KMS-11 (cell line): ENCODE measurements around the gene HNRNPA1L2.
A peak's percentile ranks its signal among the peaks of the same experiment; 100 is the strongest.

Experiments
- H2AFZ ChIP-seq: fragments of 200-600 bp; sonication (generic); 2 replicates; pipeline ENCODE4 v1.6.1; 2016; ENCODE audit warnings: antibody characterized with exemption, mixed run types, low read depth
- H3K27ac ChIP-seq: fragments of 200-600 bp; sonication (generic); 2 replicates; pipeline ENCODE4 v1.6.1; 2016; ENCODE audit warnings: mild to moderate bottlenecking, mixed run types
- H3K27me3 ChIP-seq: fragments of 200-600 bp; sonication (generic); 2 replicates; pipeline ENCODE4 v1.6.1; 2017; ENCODE audit warnings: mild to moderate bottlenecking, low read depth, mixed run types, moderate library complexity; ENCODE audit not compliant: insufficient read depth
- H3K36me3 ChIP-seq: fragments of 200-600 bp; sonication (generic); 2 replicates; pipeline ENCODE4 v1.6.1; 2017; ENCODE audit warnings: mild to moderate bottlenecking, mixed run types; ENCODE audit not compliant: insufficient read depth
- H3K4me1 ChIP-seq: fragments of 200-600 bp; sonication (generic); 2 replicates; pipeline ENCODE4 v1.6.1; 2016; ENCODE audit warnings: mild to moderate bottlenecking, low read depth, mixed run types; ENCODE audit not compliant: poor library complexity, severe bottlenecking
- H3K4me2 ChIP-seq: fragments of 200-600 bp; sonication (generic); 2 replicates; pipeline ENCODE4 v1.7.0; 2016; ENCODE audit warnings: mild to moderate bottlenecking, mixed run types
- H3K4me3 ChIP-seq: fragments of 200-600 bp; sonication (generic); IDR thresholded peaks from 2 replicates; pipeline ENCODE4 v1.6.1; 2017; ENCODE audit warnings: low read depth, low read length, mixed read lengths; ENCODE audit not compliant: insufficient read depth
- H3K79me2 ChIP-seq: fragments of 200-600 bp; sonication (generic); 2 replicates; pipeline ENCODE4 v1.6.1; 2016; ENCODE audit warnings: low read depth, mixed run types; ENCODE audit not compliant: insufficient read depth
- H3K9ac ChIP-seq: fragments of 200-600 bp; sonication (generic); 2 replicates; pipeline ENCODE4 v1.6.1; 2016; ENCODE audit warnings: mild to moderate bottlenecking, mixed run types
- H4K20me1 ChIP-seq: fragments of 200-600 bp; sonication (generic); 2 replicates; pipeline ENCODE4 v1.6.1; 2016; ENCODE audit warnings: mild to moderate bottlenecking, mixed run types; ENCODE audit not compliant: insufficient read depth
- TF ChIP-seq, protein P1 (sequence below): fragments of 200-600 bp; sonication (generic); conservative IDR thresholded peaks from 2 replicates; pipeline ENCODE4 v1.6.1; 2017; ENCODE audit warnings: low read depth, mild to moderate bottlenecking, antibody characterized with exemption, low read length, moderate library complexity, mixed read lengths

The HNRNPA1L2 gene

GRCh38 chr13:52652980-52653303, 10.7 kb downstream of the HNRNPA1L2 start:
- H3K79me2 ChIP-seq = peaks cover 35% of the 10 kb centered on the region
- H3K4me1 ChIP-seq = peaks cover 20% of the 10 kb centered on the region
- peak overlapping the region; percentile 82 for H3K9ac ChIP-seq
- TF ChIP-seq, protein P1, sequence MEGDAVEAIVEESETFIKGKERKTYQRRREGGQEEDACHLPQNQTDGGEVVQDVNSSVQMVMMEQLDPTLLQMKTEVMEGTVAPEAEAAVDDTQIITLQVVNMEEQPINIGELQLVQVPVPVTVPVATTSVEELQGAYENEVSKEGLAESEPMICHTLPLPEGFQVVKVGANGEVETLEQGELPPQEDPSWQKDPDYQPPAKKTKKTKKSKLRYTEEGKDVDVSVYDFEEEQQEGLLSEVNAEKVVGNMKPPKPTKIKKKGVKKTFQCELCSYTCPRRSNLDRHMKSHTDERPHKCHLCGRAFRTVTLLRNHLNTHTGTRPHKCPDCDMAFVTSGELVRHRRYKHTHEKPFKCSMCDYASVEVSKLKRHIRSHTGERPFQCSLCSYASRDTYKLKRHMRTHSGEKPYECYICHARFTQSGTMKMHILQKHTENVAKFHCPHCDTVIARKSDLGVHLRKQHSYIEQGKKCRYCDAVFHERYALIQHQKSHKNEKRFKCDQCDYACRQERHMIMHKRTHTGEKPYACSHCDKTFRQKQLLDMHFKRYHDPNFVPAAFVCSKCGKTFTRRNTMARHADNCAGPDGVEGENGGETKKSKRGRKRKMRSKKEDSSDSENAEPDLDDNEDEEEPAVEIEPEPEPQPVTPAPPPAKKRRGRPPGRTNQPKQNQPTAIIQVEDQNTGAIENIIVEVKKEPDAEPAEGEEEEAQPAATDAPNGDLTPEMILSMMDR = peak; percentile 22; the same call in 1 of the 2 replicates
- H3K27me3 ChIP-seq = no peaks in the 10 kb centered on the region
- no peak overlapping the region for H3K4me3 ChIP-seq
- peak overlapping the region; percentile 89 for H3K4me2 ChIP-seq
- no peaks in the 10 kb centered on the region for H3K36me3 ChIP-seq
- peak overlapping the region; percentile 61 for H2AFZ ChIP-seq
- H3K27ac ChIP-seq = peak overlapping the region; percentile 82
- no peaks in the 10 kb centered on the region for H4K20me1 ChIP-seq

DNA sequence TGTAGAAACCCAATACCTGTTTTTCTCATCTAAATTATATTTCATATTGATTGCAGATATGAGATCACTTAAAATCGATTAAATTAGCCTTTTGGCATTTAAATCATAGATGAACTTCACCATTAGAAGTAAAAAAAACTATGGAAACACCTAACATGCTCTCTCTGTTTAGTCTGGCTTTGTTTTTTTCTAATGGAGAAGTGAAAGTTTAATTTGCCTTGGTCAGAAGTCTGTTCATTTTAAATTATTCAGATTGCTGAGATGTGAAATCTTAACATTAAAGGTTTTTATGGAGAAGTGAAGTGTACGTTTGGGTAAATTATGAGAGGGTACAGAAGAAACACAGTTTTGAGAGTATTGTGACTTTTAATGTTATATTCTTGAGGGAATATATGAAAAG, 17.1 kb downstream of the HNRNPA1L2 start:
- no peak overlapping the region for H3K4me3 ChIP-seq
- H3K27me3 ChIP-seq = no peaks in the 10 kb centered on the region
- H4K20me1 ChIP-seq = no peaks in the 10 kb centered on the region
- peaks cover 10% of the 10 kb centered on the region for H3K79me2 ChIP-seq
- H2AFZ ChIP-seq = no peak overlapping the region
- TF ChIP-seq, protein P1 = no peak
- H3K36me3 ChIP-seq = no peaks in the 10 kb centered on the region
- no peak overlapping the region for H3K4me2 ChIP-seq
- no peak overlapping the region for H3K9ac ChIP-seq
- H3K27ac ChIP-seq = no peak overlapping the region
- H3K4me1 ChIP-seq = peaks cover 11% of the 10 kb centered on the region

DNA sequence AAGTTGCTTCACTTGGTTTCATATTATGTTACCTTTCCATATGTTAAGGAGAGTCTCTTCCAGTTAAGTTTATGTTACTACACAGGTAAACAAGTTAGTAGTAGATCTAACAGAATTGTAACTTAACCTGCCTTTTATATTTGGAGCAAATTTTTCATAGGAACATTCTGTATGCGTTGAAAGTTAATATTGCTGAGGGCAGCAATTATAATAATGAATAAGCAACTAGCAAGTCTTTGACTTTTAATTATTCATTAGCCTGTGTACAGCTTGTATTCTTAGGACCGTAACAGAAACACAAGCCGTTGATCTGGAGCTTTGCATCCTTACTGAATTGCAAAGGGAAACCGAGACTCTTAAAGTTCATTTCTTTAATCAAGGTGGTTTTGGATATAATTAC, 22.0 kb downstream of the HNRNPA1L2 start:
- Histone ChIP-seq H3K4me3 (no peak overlapping the region), H3K4me2 (no peak overlapping the region), H2AFZ (no peak overlapping the region), H4K20me1 (no peaks in the 10 kb centered on the region), H3K36me3 (no peaks in the 10 kb centered on the region), H3K4me1 (peaks cover 6% of the 10 kb centered on the region), H3K79me2 (no peaks in the 10 kb centered on the region), H3K27me3 (no peaks in the 10 kb centered on the region), H3K9ac (no peak overlapping the region), H3K27ac (no peak overlapping the region)
- TF ChIP-seq, protein P1 = no peak

GRCh38 chr13:52665325-52665724, 23.1 kb downstream of the HNRNPA1L2 start:
- TF ChIP-seq, protein P1 = peak; percentile 67
- Histone ChIP-seq H3K27ac (no peak overlapping the region), H3K36me3 (no peaks in the 10 kb centered on the region)

GRCh38 chr13:52669677-52670076, 27.4 kb downstream of the HNRNPA1L2 start:
- no peak overlapping the region for H3K9ac ChIP-seq
- H3K79me2 ChIP-seq = no peaks in the 10 kb centered on the region
- H2AFZ ChIP-seq = no peak overlapping the region
- peaks cover 6% of the 10 kb centered on the region for H3K4me1 ChIP-seq
- H3K4me2 ChIP-seq = no peak overlapping the region
- no peaks in the 10 kb centered on the region for H3K27me3 ChIP-seq
- H4K20me1 ChIP-seq = no peaks in the 10 kb centered on the region
- H3K36me3 ChIP-seq = no peaks in the 10 kb centered on the region
- TF ChIP-seq, protein P1 = peak; percentile 36
- H3K4me3 ChIP-seq = no peak overlapping the region
- H3K27ac ChIP-seq = no peak overlapping the region

More at GRCh38 chr13:52665325-52665724, 23.1 kb downstream of the HNRNPA1L2 start:
- Histone ChIP-seq H2AFZ (no peak overlapping the region), H3K4me3 (no peak overlapping the region), H3K9ac (no peak overlapping the region), H3K4me1 (peaks cover 6% of the 10 kb centered on the region), H4K20me1 (no peaks in the 10 kb centered on the region), H3K4me2 (no peak overlapping the region), H3K27me3 (no peaks in the 10 kb centered on the region), H3K79me2 (no peaks in the 10 kb centered on the region)
